Measurements from ENCODE around the gene ATXN7L1.

The ATXN7L1 gene

DNA sequence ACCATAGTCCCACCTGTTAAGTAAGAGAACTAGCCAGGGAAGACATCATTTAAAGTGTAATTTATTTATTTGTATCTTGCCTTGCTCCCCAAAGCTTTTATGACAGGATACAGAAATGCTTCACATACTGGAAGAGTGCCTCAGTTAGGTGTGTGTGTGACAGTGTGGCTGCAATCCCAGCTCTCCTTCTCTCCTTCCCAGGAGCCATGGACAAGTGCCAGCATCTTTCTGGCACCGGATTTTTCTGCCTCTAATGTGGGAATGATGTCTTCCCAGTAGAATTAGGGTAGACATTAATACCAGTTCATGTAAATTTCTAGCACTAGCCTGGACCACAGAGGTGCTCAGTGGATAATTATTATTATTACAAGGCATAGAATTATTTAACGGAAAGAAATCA is 30.3 kb upstream of the ATXN7L1 start:
- Histone ChIP-seq H3K9me3 (ENCODE audit: control insufficient read depth, insufficient read depth, low read length) (peaks cover 6% of the 10 kb centered on the region), H3K27me3 (ENCODE audit: control insufficient read depth, insufficient read depth, low read length) (no peaks in the 10 kb centered on the region), H3K36me3 (ENCODE audit: control insufficient read depth, insufficient read depth, low read length) (peaks cover 8% of the 10 kb centered on the region), H3K4me3 (ENCODE audit: low read depth, low read length) (no peak overlapping the region), H3K4me1 (ENCODE audit: control insufficient read depth, insufficient read depth, low read length) (peaks cover 10% of the 10 kb centered on the region), H3K9ac (ENCODE audit: low read depth, low read length) (no peak overlapping the region)

DNA sequence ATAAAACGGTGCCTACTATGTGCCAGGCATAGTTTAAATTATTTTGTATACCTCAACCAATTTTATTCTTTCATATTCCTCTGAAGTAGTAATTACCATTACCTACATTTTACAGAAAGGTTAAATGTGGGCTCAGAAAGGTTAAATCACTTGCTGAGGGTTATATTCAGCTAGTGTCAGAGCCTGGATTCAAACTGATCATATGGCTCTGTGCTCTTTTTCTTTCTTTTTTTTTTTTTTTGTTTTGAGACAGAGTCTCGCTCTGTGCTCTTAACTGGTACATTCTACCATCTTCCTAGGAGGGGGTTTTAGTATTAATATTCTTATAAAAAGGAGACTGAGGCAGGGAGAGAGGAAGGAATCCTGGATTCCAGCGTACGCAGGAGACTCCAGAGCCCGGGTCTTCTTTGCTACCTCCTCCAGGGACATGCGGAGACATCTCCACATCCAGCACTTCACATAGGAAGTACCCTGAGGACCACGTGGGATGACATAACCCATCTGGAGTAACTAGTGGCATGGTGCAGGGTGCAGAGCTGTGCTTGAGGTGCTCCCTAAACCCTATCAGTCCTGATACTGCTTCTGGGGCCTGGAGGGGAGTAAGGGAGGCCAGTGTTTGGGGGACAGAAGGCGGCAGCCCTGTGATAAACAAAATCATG is 29.6 kb upstream of the ATXN7L1 start:
- H3K4me1 ChIP-seq (ENCODE audit: control insufficient read depth, insufficient read depth, low read length): peaks cover 10% of the 10 kb centered on the region
- H3K9ac ChIP-seq (ENCODE audit: low read depth, low read length): no peak overlapping the region
- H3K27me3 ChIP-seq (ENCODE audit: control insufficient read depth, insufficient read depth, low read length): no peaks in the 10 kb centered on the region
- peaks cover 4% of the 10 kb centered on the region for H3K9me3 ChIP-seq (ENCODE audit: control insufficient read depth, insufficient read depth, low read length)
- no peak overlapping the region for H3K4me3 ChIP-seq (ENCODE audit: low read depth, low read length)
- H3K36me3 ChIP-seq (ENCODE audit: control insufficient read depth, insufficient read depth, low read length): peaks cover 5% of the 10 kb centered on the region

- Histone ChIP-seq H3K36me3 (ENCODE audit: control insufficient read depth, insufficient read depth, low read length) (no peaks in the 10 kb centered on the region), H3K9ac (ENCODE audit: low read depth, low read length) (no peak overlapping the region), H3K9me3 (ENCODE audit: control insufficient read depth, insufficient read depth, low read length) (no peaks in the 10 kb centered on the region), H3K27me3 (ENCODE audit: control insufficient read depth, insufficient read depth, low read length) (no peaks in the 10 kb centered on the region), H3K4me1 (ENCODE audit: control insufficient read depth, insufficient read depth, low read length) (peaks cover 10% of the 10 kb centered on the region), H3K4me3 (ENCODE audit: low read depth, low read length) (no peak overlapping the region)
These were observed 29.0 kb upstream of the ATXN7L1 start for GRCh38 chr7:105905209-105905909.

GRCh38 chr7:105904064-105904463 is 27.7 kb upstream of the ATXN7L1 start:
- Histone ChIP-seq H3K4me3 (ENCODE audit: low read depth, low read length) (no peak overlapping the region), H3K27me3 (ENCODE audit: control insufficient read depth, insufficient read depth, low read length) (no peaks in the 10 kb centered on the region), H3K36me3 (ENCODE audit: control insufficient read depth, insufficient read depth, low read length) (no peaks in the 10 kb centered on the region), H3K9ac (ENCODE audit: low read depth, low read length) (no peak overlapping the region), H3K4me1 (ENCODE audit: control insufficient read depth, insufficient read depth, low read length) (peaks cover 10% of the 10 kb centered on the region), H3K9me3 (ENCODE audit: control insufficient read depth, insufficient read depth, low read length) (no peaks in the 10 kb centered on the region)

GRCh38 chr7:105902325-105902911 is 26.0 kb upstream of the ATXN7L1 start:
- no peaks in the 10 kb centered on the region for H3K9me3 ChIP-seq (ENCODE audit: control insufficient read depth, insufficient read depth, low read length)

DNA sequence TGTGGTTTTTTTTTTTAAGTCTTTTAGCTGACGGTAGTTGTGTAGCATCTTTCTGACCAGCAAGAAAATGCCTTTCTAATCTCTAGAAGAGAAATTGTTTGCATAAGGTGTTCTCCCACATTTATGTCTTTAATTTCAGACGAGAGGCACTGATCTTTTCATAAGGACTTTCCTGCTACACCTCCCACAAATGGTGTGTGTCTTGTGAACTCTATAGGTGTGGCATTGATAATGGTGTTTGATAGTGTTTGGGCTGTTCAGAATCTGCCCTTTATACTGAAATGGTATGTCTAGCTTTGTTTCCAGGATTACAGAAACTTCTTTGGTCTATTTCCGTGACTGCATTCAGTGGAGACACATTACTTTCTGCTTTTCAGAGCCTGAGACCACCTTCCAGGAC is 21.6 kb upstream of the ATXN7L1 start:
- Histone ChIP-seq H3K27me3 (ENCODE audit: control insufficient read depth, insufficient read depth, low read length) (no peaks in the 10 kb centered on the region), H3K36me3 (ENCODE audit: control insufficient read depth, insufficient read depth, low read length) (no peaks in the 10 kb centered on the region), H3K9ac (ENCODE audit: low read depth, low read length) (no peak overlapping the region), H3K4me1 (ENCODE audit: control insufficient read depth, insufficient read depth, low read length) (no peaks in the 10 kb centered on the region), H3K9me3 (ENCODE audit: control insufficient read depth, insufficient read depth, low read length) (no peaks in the 10 kb centered on the region), H3K4me3 (ENCODE audit: low read depth, low read length) (no peak overlapping the region)

More at GRCh38 chr7:105902325-105902911, 26.0 kb upstream of the ATXN7L1 start:
- H3K27me3 ChIP-seq (ENCODE audit: control insufficient read depth, insufficient read depth, low read length): no peaks in the 10 kb centered on the region
- peaks cover 10% of the 10 kb centered on the region for H3K4me1 ChIP-seq (ENCODE audit: control insufficient read depth, insufficient read depth, low read length)
- no peak overlapping the region for H3K9ac ChIP-seq (ENCODE audit: low read depth, low read length)
- H3K36me3 ChIP-seq (ENCODE audit: control insufficient read depth, insufficient read depth, low read length): no peaks in the 10 kb centered on the region
- H3K4me3 ChIP-seq (ENCODE audit: low read depth, low read length): no peak overlapping the region

DNA sequence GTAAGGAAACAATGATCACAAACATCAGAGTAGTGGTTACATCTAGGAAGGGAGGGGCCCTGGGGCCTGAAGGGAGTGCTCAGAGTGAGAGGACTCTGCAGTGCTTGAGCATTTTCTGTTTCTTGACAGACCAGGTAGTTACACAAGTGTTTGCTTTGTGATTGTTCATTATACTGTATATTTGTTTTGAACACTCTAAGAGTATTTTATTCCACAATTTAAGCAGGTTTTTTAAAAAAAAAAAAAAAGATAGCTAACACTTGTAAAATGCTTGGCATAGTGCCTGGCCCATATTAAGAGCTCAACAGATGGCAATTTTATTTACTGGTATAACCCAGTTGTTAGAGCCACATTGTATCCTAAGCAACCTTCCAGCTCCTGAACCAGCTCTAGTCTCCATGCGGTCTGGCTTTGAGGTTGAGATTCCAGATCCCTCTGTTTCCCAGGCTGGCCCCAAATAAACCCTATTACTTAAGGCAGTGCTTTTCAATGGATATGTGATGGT is 20.1 kb upstream of the ATXN7L1 start:
- Histone ChIP-seq H3K4me3 (ENCODE audit: low read depth, low read length) (no peak overlapping the region), H3K36me3 (ENCODE audit: control insufficient read depth, insufficient read depth, low read length) (no peaks in the 10 kb centered on the region), H3K9me3 (ENCODE audit: control insufficient read depth, insufficient read depth, low read length) (no peaks in the 10 kb centered on the region), H3K27me3 (ENCODE audit: control insufficient read depth, insufficient read depth, low read length) (no peaks in the 10 kb centered on the region), H3K4me1 (ENCODE audit: control insufficient read depth, insufficient read depth, low read length) (peaks cover 2% of the 10 kb centered on the region), H3K9ac (ENCODE audit: low read depth, low read length) (no peak overlapping the region)

GRCh38 chr7:105894131-105894530 is 17.7 kb upstream of the ATXN7L1 start:
- H3K9ac ChIP-seq (ENCODE audit: low read depth, low read length): no peak overlapping the region
- no peaks in the 10 kb centered on the region for H3K9me3 ChIP-seq (ENCODE audit: control insufficient read depth, insufficient read depth, low read length)

DNA sequence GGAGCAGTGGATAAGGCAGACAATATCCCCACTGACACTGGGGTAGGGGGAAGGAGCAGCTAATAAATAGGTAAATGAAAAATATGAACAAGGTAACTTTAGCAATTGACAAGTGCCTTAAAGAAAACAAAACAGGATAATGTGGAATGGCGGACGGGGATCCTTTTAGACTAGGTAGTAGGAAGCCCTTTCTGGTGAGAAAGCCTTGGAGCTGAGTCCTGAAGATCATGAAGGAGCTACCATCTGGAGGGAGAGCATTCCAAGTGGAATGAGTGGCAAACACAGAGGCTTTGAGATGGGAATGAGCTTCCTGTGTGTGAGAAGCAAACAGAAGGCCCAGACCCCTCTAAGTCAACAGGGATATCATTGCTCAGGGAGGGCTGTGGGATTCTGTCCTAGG is 16.0 kb upstream of the ATXN7L1 start:
- no peaks in the 10 kb centered on the region for H3K36me3 ChIP-seq (ENCODE audit: control insufficient read depth, insufficient read depth, low read length)
- no peaks in the 10 kb centered on the region for H3K9me3 ChIP-seq (ENCODE audit: control insufficient read depth, insufficient read depth, low read length)
- H3K27me3 ChIP-seq (ENCODE audit: control insufficient read depth, insufficient read depth, low read length): no peaks in the 10 kb centered on the region
- H3K4me1 ChIP-seq (ENCODE audit: control insufficient read depth, insufficient read depth, low read length): peaks cover 5% of the 10 kb centered on the region
- no peak overlapping the region for H3K4me3 ChIP-seq (ENCODE audit: low read depth, low read length)
- no peak overlapping the region for H3K9ac ChIP-seq (ENCODE audit: low read depth, low read length)

More at GRCh38 chr7:105894131-105894530, 17.7 kb upstream of the ATXN7L1 start:
- Histone ChIP-seq H3K4me1 (ENCODE audit: control insufficient read depth, insufficient read depth, low read length) (peaks cover 2% of the 10 kb centered on the region), H3K27me3 (ENCODE audit: control insufficient read depth, insufficient read depth, low read length) (no peaks in the 10 kb centered on the region), H3K36me3 (ENCODE audit: control insufficient read depth, insufficient read depth, low read length) (no peaks in the 10 kb centered on the region), H3K4me3 (ENCODE audit: low read depth, low read length) (no peak overlapping the region)

DNA sequence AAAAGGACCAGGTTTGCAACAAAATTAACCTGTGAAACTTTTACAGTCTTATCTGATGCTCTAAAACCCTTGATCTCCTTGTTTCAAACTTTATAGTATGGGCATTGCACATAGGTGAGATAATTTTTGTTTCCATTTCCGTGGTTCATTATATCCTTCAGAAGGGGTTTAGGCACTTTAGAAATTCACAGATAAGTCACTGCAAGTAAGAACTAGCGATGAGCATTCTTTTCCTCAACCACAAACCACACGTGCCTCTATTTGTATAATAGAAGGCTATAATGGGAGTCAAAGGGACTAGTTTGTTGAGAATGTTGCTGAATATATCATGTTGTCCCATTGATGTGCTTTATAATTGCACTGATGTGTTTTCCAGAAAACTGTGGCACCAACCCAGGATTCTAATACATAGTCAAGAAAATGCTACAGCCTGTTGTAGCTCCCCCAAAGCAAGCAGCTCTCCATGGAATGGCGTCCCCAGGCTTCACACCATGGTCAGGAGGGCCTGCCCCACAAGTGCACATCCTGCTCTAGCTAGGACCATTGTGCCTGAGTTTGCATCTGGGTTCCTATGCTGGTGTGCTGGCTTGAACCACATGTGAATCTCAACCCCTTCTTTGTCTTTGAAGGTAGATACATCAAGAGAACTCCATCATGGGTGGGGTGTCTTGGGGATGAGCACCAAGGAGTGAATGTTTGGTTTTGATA is 14.0 kb upstream of the ATXN7L1 start:
- Histone ChIP-seq H3K27me3 (ENCODE audit: control insufficient read depth, insufficient read depth, low read length) (no peaks in the 10 kb centered on the region), H3K4me1 (ENCODE audit: control insufficient read depth, insufficient read depth, low read length) (peaks cover 5% of the 10 kb centered on the region), H3K4me3 (ENCODE audit: low read depth, low read length) (no peak overlapping the region), H3K9ac (ENCODE audit: low read depth, low read length) (no peak overlapping the region), H3K9me3 (ENCODE audit: control insufficient read depth, insufficient read depth, low read length) (no peaks in the 10 kb centered on the region), H3K36me3 (ENCODE audit: control insufficient read depth, insufficient read depth, low read length) (no peaks in the 10 kb centered on the region)

GRCh38 chr7:105887569-105888189 is 11.3 kb upstream of the ATXN7L1 start:
- no peaks in the 10 kb centered on the region for H3K36me3 ChIP-seq (ENCODE audit: control insufficient read depth, insufficient read depth, low read length)
- H3K9me3 ChIP-seq (ENCODE audit: control insufficient read depth, insufficient read depth, low read length): no peaks in the 10 kb centered on the region
- H3K4me1 ChIP-seq (ENCODE audit: control insufficient read depth, insufficient read depth, low read length): peaks cover 5% of the 10 kb centered on the region
- H3K4me3 ChIP-seq (ENCODE audit: low read depth, low read length): no peak overlapping the region
- no peak overlapping the region for H3K9ac ChIP-seq (ENCODE audit: low read depth, low read length)
- no peaks in the 10 kb centered on the region for H3K27me3 ChIP-seq (ENCODE audit: control insufficient read depth, insufficient read depth, low read length)
